ELR (cell line): Measurements from ENCODE around the gene TIMM21.
A peak's percentile ranks its signal among the peaks of the same experiment; 100 is the strongest.

Source experiments
- DNase-seq: peaks from one replicate; pipeline ENCODE4 v3.0.0-alpha.2; 2015; ENCODE audit warnings: low read depth

TIMM21 gene, protein sequence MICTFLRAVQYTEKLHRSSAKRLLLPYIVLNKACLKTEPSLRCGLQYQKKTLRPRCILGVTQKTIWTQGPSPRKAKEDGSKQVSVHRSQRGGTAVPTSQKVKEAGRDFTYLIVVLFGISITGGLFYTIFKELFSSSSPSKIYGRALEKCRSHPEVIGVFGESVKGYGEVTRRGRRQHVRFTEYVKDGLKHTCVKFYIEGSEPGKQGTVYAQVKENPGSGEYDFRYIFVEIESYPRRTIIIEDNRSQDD

DNA sequence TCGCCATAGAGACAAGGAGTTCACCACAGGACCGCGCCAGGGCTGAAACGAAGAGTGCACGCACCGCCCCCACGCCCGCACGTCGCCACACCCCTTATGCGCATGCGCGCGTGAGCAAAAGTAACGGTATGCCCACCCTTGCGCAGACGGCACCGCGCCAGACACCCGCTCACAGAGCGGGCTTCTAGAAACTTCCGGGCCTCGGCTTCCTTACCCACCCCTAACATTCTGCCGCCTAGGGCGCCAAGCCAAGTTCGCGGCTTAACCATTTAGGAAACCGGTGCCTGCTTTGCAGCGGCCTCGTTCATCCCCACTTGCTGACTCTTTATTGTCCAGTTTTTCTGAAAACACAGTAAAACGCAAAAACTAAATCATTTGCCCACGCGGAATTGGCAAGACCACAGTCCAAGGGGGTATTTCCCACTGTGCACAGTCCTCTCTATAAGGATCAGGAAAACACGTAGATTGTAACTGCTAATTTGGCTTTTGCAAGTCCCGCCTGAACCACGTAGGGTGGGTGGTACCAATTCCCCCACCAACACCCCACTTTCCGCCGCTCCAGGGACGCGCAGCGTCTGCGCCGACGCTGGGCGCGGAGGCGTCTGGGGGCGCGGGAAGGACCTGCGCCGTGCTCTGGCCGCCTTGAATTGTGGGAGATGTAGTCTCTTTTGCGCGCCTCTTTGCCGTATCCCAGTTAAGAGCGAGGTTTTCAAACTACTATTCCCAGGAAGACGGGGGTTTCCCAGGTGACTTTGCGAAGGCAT is at the start of gene TIMM21, which contains the start of gene FBXO15:
TSS of gene TIMM21 (plus strand) at position 745 of the 764 bp plus-strand sequence. CDS start 286 bp downstream, outside the sequence.
TSS of gene FBXO15 (minus strand) at position 56 of the 764 bp plus-strand sequence. CDS start at position 7, 49 bp downstream.
- peak; percentile 95 for DNase-seq

DNA sequence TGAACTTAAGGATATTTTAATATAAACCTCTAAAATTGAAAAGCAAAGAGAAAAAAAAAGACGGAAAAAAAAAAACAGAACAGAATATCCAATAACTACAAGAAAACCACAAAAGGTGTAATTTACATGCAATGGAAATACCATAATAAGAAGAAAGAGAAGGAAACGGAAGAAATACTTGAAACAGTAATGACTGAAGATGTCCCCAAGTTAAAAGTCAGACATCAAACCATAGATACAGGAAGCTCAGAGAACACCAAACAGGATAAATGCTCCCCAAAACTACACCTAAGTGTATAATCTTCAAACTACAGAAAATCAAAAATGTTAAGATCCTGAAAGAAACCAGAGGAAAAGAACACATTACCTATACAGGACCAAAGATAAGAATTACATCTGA is 39.9 kb upstream of the TIMM21 start:
- no peak for DNase-seq

DNA sequence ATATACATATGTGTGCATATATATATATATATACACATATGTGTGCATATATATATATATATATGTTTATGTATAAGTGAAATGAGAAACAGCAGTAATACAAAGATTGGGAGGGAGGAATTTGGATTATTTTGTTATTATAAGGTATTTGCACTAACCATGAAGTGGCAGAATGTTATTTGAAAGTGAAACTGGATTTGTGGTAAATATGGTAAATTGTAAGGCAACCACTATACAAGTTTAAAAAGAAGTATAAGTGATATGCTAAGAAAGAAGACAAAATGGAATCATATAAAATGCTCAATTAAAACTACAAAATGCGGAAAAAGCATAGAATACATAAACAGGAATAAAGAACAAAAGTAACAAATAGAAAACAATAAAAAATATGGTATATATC is 38.2 kb upstream of the TIMM21 start:
- no peak for DNase-seq

DNA sequence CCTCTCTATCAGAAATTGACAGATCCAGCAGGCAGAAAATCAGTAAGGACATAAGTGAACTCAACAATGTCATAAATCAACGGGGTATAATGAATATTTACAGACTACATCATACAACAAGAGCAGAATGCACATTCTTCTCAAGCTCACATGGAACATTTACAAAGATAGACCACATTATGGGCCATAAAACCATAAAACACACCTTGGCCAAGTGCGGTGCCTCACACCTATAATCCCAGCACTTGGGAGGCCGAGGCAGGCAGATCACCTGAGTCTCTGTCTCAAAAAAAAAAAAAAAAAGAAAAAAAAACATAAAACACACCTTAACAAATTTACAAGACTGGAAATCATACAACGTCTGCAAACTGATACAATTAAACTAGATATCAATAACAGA is 37.3 kb upstream of the TIMM21 start:
- DNase-seq, result no peak

DNA sequence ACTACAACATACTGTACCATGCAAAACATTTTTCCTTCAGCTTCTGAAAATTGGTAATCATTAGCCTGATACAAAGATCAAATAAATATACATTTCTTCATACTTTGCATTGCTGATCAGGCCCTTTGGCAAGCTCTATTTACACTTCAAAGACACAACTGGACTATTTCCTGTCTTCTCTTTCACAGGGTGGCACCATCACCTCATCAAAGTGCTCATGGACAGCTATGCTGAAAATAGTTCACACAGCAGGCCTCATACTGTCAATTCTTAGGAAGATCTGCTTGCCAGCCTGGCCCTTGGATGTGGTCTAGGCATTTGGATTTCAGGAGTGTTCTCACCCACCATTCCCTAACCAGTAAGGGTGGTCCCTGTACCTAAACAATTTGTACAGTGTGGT is 34.6 kb upstream of the TIMM21 start:
- DNase-seq, result no peak

DNA sequence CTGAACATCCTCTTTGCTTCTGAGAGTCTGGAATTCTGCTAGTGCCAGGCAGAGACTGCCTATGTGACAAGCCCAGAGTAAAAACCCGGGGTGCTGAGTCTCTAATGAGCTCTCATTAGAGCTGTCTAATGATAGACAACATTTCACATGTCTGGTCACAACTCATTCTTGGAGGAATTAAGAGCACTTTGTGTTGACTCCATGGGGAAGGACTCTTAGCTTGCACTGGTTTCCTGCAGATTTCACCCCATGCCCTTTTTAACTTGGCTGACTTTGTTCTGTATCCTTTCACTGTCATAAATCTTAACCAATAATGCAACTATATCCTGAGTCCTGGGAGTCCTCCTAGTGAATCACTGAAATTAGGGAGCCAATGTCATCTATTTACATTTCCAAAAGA is 34.2 kb upstream of the TIMM21 start:
- DNase-seq, result no peak

DNA sequence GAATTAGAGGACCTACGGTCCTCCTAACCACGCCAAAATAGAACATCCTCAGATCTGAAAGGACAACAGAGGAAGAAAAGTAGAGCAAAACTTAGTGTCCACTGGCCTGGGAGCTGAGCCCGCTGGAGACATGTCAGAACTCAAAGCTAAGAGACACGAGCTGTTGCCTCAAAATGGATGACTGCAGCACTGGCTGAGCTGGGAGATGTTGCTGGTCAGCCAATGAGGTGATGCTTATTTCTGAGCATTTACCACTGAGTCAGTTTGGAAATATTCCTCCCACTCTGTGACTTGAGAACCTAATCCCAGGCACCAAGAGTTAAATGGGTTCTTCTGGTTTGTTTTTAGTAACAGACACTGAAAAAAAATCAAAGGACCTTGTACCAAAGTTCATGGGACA is 33.3 kb upstream of the TIMM21 start:
- DNase-seq, result peak; percentile 39

DNA sequence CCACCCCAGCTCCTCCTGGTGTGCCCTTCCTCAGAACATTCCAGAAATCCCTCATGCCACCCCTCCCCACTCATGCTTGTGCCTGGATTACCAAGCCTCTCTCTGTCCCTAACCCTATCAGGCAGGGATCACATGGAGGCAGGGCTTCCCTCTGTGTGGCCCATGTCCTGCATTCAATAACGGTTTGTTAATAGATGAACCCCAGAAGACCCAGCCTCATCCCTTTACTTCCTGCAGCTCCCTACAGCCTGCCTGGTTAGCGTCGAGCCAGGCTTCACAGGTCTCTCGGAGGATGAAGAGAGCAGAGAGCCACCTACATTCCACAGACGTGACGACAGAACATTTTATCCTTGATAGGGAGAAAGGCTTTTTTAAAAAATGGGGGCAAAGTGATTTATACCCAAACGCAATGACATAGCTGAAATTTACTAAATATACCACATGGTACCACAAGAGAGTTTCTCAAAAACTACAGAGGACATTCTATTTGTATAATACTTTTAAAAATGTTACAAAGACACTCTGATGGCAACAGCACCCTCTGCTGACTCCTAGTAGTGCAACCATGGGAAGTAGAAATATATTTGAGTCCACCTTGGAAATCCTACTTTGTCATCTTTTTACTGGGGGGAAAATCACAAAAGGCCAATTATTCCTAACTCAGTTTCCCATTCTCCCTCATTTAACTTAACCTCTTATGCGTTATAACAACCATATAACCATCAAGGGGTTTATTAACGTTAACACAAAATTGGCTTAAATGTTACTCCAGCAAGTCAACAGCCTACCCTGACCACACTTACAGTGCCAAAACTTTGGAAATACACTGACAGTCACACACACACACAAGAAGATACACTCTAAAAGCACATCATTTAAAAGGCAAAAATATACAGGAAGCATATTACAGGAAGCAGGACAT is 31.4 kb upstream of the TIMM21 start:
- peak; percentile 51 for DNase-seq

DNA sequence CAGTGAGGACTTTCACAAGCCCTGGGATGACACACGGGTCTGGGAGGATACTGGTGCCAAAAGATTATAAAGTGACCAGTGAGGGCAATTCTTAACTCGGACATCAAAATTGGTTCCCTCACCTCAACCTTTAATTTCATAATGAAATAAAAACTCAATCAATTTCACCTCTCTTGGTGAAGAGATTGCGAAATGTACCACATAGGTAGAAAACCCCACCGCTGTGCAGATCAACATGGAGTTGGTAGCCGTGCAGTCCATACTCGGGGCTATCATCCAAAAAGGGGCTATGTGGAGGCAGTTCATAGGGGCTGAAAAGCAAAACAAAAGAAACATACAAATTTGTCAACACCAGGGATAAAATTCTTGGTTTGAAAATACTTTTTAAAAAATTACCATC is 25.1 kb upstream of the TIMM21 start:
- DNase-seq, result no peak

DNA sequence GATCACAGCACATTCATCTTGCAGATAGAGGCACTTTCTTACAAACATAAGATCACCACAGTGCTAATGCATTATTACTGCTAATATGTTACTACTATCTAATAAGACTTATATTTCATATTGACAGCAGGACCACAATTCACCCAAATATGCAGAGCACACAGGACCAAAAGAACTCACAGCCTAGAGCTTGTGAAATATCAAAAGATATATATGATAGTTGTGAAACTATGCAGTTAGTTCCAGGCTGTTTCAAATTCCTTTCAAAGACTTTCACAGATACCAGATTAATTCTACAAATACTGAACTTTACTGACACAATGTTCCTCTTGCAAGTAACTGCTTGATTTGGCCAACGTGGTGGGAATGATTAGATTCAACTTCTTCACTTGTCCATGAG is 23.7 kb upstream of the TIMM21 start:
- no peak for DNase-seq

DNA sequence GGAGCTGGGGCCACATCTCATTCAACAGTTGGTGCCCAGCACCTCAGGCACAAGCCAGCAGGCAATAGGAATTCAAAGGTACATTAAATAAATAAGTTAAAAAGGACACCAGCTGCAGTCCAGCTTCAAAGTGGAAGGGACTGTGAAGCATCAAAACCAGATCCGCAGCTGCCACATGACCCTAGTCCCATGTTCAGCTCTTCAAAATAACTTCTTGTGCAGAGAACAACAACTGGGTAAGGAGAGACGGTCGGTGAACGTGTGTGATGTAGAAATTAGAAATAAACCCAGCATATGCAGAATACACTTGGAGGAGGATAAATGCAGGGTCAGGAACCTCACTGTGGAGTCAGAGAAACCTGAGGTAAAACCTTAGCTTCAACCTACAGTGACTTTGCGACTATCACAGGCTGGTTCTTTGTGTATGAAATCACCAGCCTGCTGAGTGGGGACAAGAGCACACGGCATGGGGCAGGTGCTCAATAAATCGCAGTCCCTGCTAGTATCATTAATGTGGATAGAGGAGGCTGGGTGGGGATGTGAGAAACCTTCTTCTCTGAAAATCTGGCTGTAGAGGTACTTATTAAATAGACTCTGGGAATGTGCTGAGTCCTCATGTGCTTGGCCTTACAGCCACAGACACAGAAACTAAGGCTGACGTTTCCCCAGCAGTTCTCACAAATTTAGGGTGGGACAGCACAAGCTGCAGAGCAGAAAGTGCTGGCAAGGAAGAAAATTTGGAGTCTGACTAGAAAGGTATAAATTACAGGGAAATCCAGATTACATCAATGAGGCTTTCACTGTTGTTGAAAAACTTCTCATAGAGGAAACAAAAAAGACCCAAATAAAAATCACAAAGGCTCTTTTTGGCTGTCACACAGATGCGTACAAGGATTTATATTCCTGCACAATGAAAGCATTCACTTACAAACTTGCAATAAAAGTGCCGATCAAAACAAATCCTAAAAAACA is 21.4 kb upstream of the TIMM21 start:
- DNase-seq, result no peak

DNA sequence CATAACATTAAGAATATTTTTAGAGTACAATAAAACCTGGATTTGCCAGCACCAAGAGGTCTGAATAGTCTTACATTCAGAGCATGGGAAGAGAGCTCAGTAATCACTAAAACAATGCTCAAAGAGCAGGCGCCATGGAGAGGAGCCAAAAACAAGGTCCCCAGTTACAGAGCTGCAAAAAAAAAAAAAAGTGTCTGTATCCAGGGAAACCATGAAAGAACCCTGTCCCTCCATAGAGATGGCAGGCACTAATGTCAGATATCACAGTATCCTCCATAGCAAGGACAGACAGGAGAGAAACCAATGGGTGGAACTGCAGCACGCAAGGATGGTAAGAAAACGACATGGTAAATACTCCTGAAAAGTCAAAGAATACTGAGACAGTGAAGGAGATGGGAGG is 20.2 kb upstream of the TIMM21 start:
- DNase-seq, result no peak

DNA sequence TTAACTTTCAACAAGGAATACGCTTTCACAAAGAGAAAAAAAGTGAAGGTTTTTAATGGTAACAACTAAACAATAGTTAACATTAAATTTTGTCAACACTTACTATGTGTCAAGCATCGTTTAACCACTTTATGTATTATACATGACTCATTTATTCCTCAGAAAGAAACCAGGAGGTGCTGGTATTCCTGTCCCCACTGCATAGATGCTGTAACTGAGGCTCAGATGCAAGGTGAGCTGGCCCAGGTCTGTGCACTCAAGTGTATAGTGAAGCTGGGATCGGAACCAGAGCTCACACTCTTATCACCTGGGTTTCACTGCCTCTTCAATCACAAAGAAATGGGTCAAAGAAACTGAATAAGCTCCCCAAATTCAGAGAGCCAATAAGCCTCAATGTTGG is 17.2 kb upstream of the TIMM21 start:
- no peak for DNase-seq

DNA sequence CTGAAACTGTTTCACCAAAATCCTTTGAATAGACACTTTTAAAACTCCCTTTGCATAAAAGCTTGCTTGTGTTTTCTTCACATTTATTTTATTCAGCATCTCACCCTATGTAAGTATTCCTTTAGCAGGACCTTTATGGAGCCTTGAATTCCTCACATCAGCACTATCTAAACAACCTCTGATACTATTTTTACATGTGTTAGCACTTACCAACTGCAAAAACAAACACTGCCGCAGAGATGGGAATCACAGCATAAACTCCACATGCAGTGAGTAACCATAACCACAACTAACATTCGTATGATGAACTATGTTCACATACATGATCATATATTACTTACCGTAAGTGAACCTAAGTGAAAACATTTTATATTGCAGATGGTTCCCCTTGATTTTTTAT is 16.1 kb upstream of the TIMM21 start:
- no peak for DNase-seq

DNA sequence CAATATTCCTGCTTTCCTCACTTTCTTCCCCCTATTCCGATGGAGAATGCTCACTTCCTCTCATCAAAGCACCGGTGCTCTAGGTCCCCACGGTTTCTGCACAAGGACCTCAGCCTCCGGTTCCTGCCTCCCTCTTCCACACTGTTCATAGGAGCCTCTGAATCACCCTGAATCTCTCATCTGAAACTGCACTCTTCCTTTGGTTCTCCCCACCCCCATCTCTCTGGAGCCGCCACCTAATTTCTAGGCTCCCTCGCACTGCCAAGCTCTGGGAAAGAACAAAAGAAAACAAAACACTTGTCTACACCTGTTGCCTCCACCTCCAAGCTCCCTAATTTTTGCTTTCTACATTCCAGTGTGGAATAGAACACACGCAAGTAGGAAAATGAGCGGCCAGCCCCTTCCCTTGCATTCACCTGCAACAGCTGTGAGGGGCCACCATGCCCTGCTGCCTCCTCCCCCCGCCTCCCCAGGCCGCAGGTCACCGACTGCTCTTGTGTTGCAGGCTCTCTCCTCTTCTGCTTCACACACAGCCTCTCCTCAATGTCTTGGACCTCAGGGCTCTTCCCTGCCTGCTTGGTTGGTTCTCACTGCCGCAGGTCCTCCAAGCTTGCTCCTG is 10.3 kb upstream of the TIMM21 start:
- DNase-seq, result no peak

DNA sequence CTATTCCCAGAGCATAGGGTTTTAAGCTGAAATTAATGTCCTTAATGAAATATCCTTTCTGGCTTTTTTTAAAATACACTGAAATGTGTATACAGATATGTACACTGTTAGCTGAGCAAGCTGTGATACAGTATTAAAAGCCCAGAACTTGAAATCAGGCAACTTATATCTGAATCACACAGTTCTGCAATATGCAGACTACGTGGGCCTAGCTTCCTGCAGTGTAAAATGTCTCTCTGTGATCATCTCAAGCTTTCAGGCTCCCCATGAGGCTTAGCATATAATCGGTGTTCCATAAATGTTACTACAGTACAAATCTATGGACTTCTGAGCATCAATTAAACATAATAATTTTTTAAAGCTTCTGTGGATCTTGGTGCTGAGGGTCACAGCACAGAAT is 8.9 kb upstream of the TIMM21 start:
- DNase-seq, result no peak

DNA sequence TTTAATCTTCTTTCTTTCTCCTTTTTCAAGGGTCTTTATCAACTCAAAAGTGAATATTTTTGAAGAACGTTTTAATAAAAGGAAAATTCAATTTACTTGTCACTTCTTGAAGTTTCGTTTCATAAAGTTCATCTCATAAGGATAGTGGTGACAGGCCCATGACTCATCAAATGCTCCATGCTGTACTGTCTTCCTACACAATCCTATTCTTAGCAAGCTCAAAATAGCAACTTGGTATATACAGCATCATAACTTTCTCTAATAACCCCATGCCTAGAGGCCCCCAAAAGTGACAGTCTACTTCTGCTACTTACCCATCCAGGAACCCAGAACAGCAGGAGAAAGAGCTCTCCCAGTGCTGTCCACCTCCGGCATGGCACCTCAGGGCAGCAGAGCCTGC is 8.4 kb upstream of the TIMM21 start:
- DNase-seq, result peak; percentile 72

DNA sequence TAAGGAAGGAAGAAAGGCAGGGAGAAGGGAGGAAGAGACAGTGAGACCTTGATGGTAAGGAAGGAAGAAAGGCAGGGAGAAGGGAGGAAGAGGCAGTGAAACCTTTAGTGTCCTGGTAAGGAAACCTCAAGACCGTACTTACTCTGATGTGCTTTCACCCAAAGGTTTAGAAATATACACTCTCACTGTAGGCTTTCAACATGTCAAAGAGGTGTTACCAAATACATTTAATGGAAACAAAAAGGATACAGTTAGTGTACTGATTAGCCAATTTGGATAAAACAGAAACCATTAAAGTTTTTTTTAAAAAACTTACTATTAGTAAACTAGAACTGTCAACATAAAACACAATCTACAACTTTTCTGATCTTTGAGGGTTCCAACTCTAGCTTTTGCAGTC is 7.7 kb upstream of the TIMM21 start:
- DNase-seq, result no peak

DNA sequence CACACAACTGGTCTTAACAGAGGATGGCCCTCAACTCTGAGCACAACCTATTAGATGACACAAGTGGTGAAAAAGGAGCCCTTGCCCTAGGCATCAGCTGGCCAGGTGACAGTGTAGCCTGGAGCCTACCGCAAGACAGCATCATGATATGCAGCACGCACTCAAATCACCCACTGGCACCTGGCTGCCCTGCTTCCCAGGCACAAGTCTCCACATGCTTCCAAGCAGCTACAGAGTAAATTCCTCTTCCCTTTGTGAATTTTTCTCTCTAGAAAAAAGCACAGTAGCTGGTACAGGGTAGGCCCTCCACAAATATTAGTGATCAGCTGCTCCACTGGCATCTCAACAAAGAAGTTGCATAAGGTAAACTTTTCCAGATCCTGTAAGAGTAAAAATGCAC is 6.7 kb upstream of the TIMM21 start:
- DNase-seq, result no peak

DNA sequence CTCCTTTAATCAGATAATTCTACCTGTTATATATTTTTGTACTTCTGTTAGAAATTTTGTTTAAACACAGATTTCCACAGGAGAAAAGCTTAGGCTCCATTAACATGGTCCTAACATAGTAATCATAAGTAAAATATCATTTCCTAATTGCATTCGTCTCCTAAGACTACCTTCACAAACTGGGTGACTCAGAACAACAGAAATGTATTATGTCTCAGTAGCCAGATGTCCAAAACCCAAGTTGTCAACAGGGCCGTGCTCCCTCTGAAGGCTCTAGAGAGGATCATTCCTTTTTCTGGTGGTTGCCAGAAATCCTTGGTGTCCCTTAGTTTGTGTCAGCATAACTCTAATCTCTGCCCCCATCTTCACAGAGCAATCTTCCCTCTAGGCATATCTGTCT is 6.1 kb upstream of the TIMM21 start:
- DNase-seq, result peak; percentile 10

DNA sequence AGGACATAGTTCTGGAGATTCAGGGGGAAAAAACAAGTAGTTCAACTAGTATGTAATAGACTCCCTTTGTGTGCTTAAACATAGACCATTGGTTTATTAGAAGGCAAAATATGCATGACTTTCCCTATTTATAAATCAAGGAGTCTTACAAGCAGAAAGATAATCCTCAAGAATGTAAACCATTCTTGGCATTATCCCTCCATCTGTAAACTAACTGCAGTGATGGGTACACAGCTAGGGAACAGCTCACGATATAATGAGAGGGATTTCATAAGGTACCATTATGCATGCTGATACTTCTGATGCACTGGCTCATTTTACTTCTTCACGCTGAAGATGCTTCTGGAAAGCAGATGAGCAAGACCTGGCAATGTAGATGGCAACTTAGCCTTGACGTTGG is 1.6 kb upstream of the TIMM21 start:
- peak; percentile 11 for DNase-seq
